ENCODE results near the gene SRRD.
"Not testable (repeated sequence)": the region's sequence is repeated elsewhere in the genome, so short reads cannot be mapped to it uniquely, and the experiment has no call there.

Gene SRRD, protein sequence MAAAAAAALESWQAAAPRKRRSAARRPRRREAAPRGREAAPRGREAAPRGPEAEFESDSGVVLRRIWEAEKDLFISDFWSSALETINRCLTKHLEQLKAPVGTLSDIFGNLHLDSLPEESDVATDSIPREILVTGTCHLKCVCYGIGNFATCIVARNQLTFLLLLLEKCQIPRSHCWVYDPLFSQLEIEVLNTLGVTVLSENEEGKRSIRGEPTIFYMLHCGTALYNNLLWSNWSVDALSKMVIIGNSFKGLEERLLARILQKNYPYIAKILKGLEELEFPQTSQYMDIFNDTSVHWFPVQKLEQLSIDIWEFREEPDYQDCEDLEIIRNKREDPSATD

GRCh38 chr22:26483439-26484359, at the start of gene SRRD, which contains the start of gene HPS4:
SRRD (plus strand) TSS chr22:26483877; CDS start chr22:26483891, 14 bp downstream.
HPS4 (minus strand) TSS chr22:26483783; CDS start chr22:26481762, 2,021 bp downstream.
- DNase-seq (ENCODE audit: low read depth) = peak; percentile 90

- DNase-seq (ENCODE audit: low read depth) = no peak
Measured at GRCh38 chr22:26435327-26436093, 48.2 kb upstream of the SRRD start.

GRCh38 chr22:26436903-26437515, 46.7 kb upstream of the SRRD start:
- DNase-seq (ENCODE audit: low read depth) = no peak

DNA sequence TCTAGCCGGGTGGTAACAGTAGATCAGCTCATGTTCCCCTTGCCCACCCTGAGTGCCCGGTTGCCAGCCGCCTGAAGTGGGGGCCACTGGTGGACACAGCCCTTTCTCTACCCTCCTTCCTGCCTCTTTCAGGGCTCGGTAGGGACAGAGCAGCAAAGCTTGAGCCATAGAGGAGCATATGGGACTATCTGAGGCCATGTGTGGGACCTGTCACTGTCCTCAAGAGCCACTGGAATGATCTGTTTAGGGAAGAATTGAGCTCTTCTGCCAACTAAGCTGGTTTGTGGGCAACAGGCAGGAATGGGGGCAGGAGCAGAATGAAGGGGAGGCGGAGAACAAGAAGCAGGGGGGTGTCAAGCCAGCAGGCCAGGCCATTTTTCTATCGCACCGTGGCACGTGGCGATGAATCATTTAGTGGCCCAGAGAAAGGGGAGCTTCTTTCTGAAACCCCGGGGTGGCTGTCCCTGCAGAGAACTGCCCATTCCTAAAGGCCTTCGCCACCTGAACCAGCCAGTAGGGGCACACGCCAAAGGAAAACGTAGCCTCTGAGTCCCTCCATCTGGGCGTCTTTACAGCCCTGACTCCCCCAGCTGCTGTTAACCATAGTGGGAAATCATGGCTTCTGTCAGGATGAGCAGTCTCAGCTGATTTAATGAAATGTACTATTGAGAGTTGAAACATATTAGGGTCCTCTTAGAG, 45.8 kb upstream of the SRRD start:
- DNase-seq (ENCODE audit: low read depth) = no peak

GRCh38 chr22:26438776-26439175, 44.9 kb upstream of the SRRD start:
- DNase-seq (ENCODE audit: low read depth) = not testable (repeated sequence)

DNA sequence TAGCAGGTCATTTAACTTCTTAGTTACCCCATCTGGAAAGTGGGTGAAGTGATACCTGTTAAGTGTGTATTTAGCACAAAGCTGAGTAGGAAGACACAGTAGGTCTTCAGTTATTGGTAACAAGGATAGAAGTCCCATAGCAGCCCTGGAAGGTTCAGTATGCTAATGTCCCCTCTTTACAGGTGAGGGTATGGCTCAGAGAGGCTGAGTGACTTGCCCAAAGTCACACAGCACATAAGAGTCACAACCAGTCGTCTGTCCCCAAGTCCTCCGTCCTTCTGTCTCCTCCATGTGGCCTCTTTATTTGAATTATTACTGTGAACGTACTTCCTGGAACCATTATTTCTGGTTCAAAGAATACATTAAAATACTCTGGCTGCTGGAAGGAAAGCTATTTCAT, 44.1 kb upstream of the SRRD start:
- no peak for DNase-seq (ENCODE audit: low read depth)

DNA sequence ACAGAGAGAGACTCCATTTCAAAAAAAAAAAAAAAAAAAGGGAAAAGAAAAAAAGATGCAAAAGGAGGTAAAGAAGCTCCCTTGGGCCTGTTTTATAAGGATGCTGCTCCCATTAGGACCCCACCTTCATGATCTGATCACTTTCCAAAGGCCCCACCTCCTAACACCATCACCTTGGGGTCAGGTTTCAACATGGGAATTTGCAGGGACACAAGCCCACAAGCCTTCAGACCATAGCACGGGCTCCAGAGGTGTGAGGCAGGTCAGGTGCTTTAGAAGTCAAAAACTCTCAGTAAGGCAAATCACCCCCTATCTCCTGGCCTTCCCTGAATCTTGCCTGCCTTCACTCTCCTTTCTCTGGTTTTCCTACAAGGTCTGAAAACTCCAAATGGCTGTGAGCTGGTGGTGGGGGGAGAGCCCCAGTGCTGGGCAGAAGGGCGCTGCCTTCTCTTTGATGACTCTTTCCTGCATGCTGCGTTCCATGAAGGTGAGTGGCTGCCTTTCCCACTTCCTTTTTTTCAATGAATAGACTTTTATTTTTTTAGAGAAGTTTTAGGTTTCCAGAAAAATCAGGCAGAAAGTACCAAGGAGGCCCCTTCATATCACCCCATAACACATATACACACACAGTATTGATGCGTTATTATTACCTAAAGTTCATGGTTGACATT, 41.5 kb upstream of the SRRD start:
- DNase-seq (ENCODE audit: low read depth) = no peak

DNA sequence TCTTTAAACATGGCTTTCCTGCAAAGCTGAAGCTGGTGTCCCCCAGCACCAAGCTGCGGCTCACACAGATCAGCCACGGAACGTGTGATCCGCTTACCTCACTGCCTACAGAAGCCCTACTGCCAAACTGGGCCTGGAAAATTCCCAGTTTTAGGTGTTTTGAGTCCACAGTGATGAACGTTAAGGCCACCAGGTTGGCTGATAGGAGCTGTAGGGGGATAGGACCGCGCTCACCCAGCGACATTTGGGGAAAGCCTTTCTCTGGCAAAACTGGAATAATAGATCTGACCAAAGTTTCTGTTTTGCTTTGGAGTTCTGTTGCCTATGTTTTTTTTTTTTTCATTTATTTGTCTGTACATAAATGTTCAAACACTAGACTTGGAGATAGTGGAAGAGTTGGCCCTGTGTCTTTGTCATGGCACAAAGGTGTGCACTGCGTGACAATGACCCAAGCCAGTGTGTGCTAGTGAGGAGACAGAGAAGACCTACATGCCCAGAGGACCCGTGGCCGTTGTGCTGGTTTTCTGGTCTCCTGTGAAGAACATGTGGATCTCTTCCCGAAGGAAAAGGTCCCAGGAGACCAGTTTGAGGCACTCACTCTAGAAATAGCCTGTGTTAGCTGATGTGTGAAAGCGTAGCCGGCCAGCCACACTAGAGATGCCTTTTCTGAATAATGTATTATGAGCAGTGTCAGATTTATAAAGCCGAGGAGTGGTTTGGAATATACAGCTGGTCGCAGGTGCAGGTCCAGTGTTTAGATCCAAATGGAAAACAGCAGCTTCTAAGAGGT, 39.6 kb upstream of the SRRD start:
- DNase-seq (ENCODE audit: low read depth) = no peak

DNA sequence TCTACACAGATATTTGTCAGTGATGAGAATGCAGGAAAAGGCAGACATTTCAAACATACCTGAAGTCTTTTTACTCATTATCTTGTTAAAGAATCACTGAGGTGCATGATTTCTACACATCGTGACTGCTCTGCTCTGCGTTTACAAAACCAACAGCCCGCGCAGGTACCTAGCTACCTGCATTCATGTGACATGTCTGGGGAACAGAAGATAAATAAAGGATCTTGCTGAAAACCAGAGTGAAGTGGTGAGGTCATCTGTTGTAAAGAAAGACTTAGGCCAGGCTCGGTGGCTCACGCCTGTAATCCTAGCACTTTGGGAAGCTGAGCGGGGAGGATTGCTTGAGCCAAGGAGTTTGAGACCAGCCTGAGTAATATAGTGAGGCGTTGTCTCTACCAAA, 38.9 kb upstream of the SRRD start:
- no peak for DNase-seq (ENCODE audit: low read depth)

- no peak for DNase-seq (ENCODE audit: low read depth)
Measured at GRCh38 chr22:26445577-26446275, 38.0 kb upstream of the SRRD start.

- DNase-seq (ENCODE audit: low read depth) = no peak
Measured at GRCh38 chr22:26446808-26447515, 36.7 kb upstream of the SRRD start.

- DNase-seq (ENCODE audit: low read depth) = no peak
Measured at GRCh38 chr22:26447584-26448329, 35.9 kb upstream of the SRRD start.

DNA sequence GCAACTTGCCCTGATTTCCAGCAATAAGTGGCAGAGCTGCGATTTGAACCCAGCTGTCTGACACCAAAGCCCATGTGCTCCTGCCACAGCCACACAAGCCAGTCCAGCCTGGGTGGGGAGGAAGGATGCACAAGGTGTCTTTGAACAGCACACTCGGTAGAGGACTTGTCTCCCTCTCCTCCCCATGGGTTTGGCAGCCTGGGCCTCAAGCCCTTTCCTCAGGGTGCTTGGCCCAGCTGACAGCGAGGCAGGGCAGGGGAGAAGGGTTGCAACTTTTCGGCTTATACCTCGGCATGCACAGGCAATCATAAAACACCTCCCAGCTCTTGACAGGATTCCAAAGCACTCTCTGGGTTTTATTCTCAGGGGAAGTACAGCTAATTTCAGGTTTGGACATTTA, 35.3 kb upstream of the SRRD start:
- DNase-seq (ENCODE audit: low read depth) = no peak

GRCh38 chr22:26448941-26449340, 34.7 kb upstream of the SRRD start:
- DNase-seq (ENCODE audit: low read depth) = no peak

- DNase-seq (ENCODE audit: low read depth) = no peak
Measured at GRCh38 chr22:26450453-26451185, 33.1 kb upstream of the SRRD start.

- DNase-seq (ENCODE audit: low read depth) = no peak
Measured at GRCh38 chr22:26452236-26453016, 31.3 kb upstream of the SRRD start.

All from stimulated activated CD8-positive, alpha-beta memory T cell treated with anti-CD3 and anti-CD28 coated beads, Interleukin-12 subunit alpha, Interleukin-12 subunit beta, amount 100 ng/mL, for 4 hours (primary cell).